ENCODE results near the gene SRGAP3. TPM values are rescaled to one million over a fixed set of nuclear protein-coding genes. Genes with fewer than 3 reads are reported as not detected.
A peak's percentile ranks its signal among the peaks of the same experiment; 100 is the strongest.

Gene SRGAP3
- total and polyA plus RNA-seq, 7 donors, result 0.69 to 7.7 (median 5.8) TPM

GRCh38 chr3:9146367-9147071 is 102.9 kb downstream of the SRGAP3 start:
- Histone ChIP-seq H3K36me3 (no peaks in the 10 kb centered on the region), H3K4me3 (no peak overlapping the region), H3K27me3 (no peaks in the 10 kb centered on the region), H3K27ac (no peak overlapping the region), H3K4me1 (peaks cover 0 to 13% (median 8%) of the 10 kb centered on the region in 4 donors), H3K9me3 (peaks cover 0 to 6% (median 0%) of the 10 kb centered on the region in 4 donors)
- intact Hi-C loops (cut with DNase I), result no loop called here
- DNase-seq, result no peak
- WGBS, 2 donors, result 64 to 90% methylated on average over 11 of the region's 11 CpGs
- TF ChIP-seq POLR2A (IDR thresholded peaks at IDR 0.05) (no peak), CTCF (IDR thresholded peaks at IDR 0.05) (no peak), EP300 (IDR thresholded peaks at IDR 0.05) (no peak), POLR2AphosphoS5 (IDR thresholded peaks at IDR 0.05) (no peak)

DNA sequence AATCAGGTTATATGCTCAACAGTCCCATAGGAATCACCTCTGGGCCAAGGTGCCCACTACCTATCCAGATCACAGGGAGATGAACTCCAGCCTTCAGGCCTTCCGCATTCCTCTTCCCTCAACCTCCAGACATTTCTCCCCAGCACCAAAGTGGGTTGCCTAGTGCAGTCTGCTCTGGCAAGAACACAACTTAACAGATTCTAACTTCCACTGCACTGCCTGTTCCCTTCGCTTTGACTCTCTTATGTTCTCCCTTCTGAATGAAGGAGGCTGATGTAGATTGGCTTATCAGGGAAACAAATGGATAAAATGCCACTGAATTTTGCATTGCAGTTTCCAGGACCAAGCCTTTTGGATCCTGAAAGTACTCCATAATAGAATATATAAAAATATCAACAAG is 106.3 kb downstream of the SRGAP3 start:
- H3K36me3 ChIP-seq, result no peaks in the 10 kb centered on the region
- H3K9me3 ChIP-seq, result no peaks in the 10 kb centered on the region
- H3K4me1 ChIP-seq, result peaks cover 0 to 14% (median 8%) of the 10 kb centered on the region in 4 donors
- H3K4me3 ChIP-seq, result no peak overlapping the region
- no peak overlapping the region for H3K27ac ChIP-seq
- WGBS, 2 donors, result 98 to 99% methylated on average over 2 of the region's 2 CpGs
- TF ChIP-seq EP300 (IDR thresholded peaks at IDR 0.05) (no peak), POLR2AphosphoS5 (IDR thresholded peaks at IDR 0.05) (no peak), POLR2A (IDR thresholded peaks at IDR 0.05) (no peak), CTCF (IDR thresholded peaks at IDR 0.05) (no peak)
- intact Hi-C loops (cut with DNase I), result no loop called here
- no peaks in the 10 kb centered on the region for H3K27me3 ChIP-seq
- DNase-seq, result no peak

DNA sequence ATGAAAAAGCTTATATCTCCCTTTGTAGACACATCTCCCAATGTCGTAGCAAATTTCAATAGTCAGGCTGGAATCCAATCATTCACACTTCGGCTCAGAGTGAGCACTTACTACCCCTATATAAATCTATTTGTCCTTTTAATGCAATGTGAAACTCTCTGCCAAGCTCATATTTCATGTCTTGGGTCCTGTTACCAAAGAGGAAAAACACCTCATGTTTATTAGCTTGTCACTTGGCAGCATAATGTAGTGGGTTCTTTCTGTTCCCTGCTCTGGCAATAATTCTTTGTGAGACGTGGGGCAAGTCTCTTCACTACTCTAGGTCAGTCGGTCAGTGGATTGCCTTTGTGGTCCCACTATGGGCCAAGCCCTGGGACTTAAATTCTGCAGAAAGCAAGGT is 107.1 kb downstream of the SRGAP3 start:
- intact Hi-C loops (cut with DNase I), result no loop called here
- Histone ChIP-seq H3K27me3 (peaks cover 0 to 2% (median 0%) of the 10 kb centered on the region in 3 donors), H3K36me3 (no peaks in the 10 kb centered on the region), H3K27ac (peak overlapping the region in 2 of 4 donors; percentile 14 to 15), H3K4me1 (peaks cover 0 to 14% (median 8%) of the 10 kb centered on the region in 4 donors), H3K4me3 (no peak overlapping the region), H3K9me3 (no peaks in the 10 kb centered on the region)
- TF ChIP-seq CTCF (IDR thresholded peaks at IDR 0.05) (no peak), POLR2A (IDR thresholded peaks at IDR 0.05) (no peak), POLR2AphosphoS5 (IDR thresholded peaks at IDR 0.05) (peak in 1 of 4 donors; percentile 36), EP300 (IDR thresholded peaks at IDR 0.05) (no peak)
- no peak for DNase-seq
- WGBS, 2 donors, result 59 to 69% methylated on average over 4 of the region's 4 CpGs

GRCh38 chr3:9141928-9142289 is 107.5 kb downstream of the SRGAP3 start:
- H3K4me3 ChIP-seq, result no peak overlapping the region
- H3K36me3 ChIP-seq, result no peaks in the 10 kb centered on the region
- H3K9me3 ChIP-seq, result no peaks in the 10 kb centered on the region
- no peak for TF ChIP-seq POLR2A (IDR thresholded peaks at IDR 0.05)
- peak overlapping the region in 2 of 4 donors; percentile 14 to 15 for H3K27ac ChIP-seq
- 74 to 81% methylated on average over 5 of the region's 5 CpGs for WGBS, 2 donors
- intact Hi-C loops (cut with DNase I), result no loop called here
- H3K27me3 ChIP-seq, result peaks cover 0 to 4% (median 0%) of the 10 kb centered on the region in 3 donors
- H3K4me1 ChIP-seq, result peaks cover 0 to 15% (median 8%) of the 10 kb centered on the region in 4 donors
- DNase-seq, result no peak

GRCh38 chr3:9139366-9139765 is 110.1 kb downstream of the SRGAP3 start:
- no peaks in the 10 kb centered on the region for H3K9me3 ChIP-seq
- peaks cover 0 to 6% (median 4%) of the 10 kb centered on the region in 3 donors for H3K27me3 ChIP-seq
- intact Hi-C loops (cut with DNase I), result no loop called here
- WGBS, 2 donors, result 96 to 99% methylated on average over 4 of the region's 4 CpGs
- no peak overlapping the region for H3K27ac ChIP-seq
- H3K36me3 ChIP-seq, result no peaks in the 10 kb centered on the region
- TF ChIP-seq POLR2A (IDR thresholded peaks at IDR 0.05) (no peak), POLR2AphosphoS5 (IDR thresholded peaks at IDR 0.05) (no peak), EP300 (IDR thresholded peaks at IDR 0.05) (no peak), CTCF (IDR thresholded peaks at IDR 0.05) (no peak)
- no peak overlapping the region for H3K4me3 ChIP-seq
- H3K4me1 ChIP-seq, result peaks cover 0 to 27% (median 16%) of the 10 kb centered on the region in 4 donors
- DNase-seq, result no peak
